Islet precursor cell (in vitro differentiated cells): ENCODE measurements around the gene NPB.

Experiments used
- DNase-seq: peaks from one replicate; pipeline ENCODE4 v3.0.0-alpha.2; 2018

Gene NPB

GRCh38 chr17:81902023-81902652 lies at the start of gene NPB:
Gene NPB (plus strand): TSS chr17:81902238. CDS start chr17:81902278, 40 bp downstream.
- no peak for DNase-seq

DNA sequence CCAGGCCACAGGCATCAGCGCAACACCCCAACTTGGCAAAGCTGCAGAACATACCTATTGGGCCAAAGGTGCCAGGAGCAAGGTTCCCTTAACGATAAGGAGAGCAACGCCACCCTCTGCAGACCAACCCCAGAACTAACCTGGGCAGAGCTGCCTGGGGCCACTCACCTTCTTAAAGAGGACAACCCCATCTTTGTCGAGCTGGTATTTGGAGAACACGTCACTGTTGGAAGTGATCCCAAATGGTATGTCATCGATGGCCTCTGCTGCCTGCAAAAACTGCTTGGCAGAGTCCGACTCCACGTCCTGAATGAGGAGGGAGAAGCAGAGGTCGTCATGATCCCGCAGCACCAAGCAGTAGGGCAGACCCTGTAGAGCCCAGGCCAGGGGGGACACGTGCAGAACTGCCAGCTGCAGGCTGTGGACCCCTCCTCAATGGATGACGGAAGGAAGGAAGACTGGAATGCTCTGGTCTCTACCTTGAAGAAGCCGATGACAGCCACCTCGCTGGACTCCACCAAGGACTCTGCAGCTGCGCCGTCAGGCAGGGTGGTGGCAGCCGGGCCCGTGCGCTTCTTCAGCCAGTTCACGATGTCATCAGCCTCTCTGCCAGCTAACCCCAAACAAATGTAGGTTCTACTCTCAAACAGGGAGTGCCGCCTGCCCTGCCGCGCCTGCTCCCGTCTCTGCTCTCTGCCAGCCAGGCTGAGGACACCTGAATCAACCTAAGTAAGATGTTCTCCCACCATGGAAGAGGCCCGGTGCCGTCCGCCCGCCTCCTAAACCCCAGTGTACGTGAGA lies 46.9 kb upstream of the NPB start:
- DNase-seq, result no peak

DNA sequence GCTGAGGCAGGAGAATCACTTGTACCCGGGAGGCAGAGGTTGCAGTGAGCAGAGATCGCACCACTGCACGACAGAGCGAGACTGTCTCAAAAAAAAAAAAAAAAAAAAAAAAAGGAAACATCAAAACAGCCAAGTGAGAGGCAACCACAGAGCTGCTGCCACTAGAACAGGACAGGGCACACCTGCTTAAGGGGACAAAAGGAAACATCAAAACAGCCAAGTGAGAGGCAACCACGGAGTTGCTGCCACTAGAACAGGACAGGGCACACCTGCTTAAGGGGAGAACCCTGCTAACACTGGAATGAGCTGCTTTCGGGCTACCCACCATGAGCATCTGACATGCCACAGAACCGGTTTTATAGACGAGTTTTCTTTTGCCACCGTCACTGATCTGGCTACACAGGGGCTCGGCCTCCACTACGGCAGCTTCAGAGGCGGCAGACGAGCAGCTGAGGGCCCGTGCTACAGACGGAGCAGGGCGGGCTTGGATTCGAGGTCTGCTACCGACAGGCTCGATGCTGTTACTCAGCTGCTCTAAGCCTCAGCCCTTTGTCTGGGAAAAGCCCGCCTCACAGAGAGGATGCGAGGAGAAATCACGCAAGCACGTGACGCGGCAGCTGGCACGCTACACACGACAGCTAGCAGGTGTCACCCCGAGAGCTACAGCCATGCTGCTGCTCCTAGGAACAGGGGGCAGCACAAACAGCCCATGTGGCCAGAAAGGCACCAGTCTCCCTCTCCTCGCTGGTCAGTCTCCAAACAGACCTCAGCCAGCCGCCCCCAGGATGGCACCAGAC lies 43.7 kb upstream of the NPB start:
- no peak for DNase-seq

GRCh38 chr17:81858967-81859905 lies 42.8 kb upstream of the NPB start:
- no peak for DNase-seq

- DNase-seq, result no peak
These were observed 41.9 kb upstream of the NPB start, which contains the start of gene P4HB for GRCh38 chr17:81859906-81860755. Gene P4HB (minus strand): TSS chr17:81860535. CDS start chr17:81860471, 64 bp downstream.

DNA sequence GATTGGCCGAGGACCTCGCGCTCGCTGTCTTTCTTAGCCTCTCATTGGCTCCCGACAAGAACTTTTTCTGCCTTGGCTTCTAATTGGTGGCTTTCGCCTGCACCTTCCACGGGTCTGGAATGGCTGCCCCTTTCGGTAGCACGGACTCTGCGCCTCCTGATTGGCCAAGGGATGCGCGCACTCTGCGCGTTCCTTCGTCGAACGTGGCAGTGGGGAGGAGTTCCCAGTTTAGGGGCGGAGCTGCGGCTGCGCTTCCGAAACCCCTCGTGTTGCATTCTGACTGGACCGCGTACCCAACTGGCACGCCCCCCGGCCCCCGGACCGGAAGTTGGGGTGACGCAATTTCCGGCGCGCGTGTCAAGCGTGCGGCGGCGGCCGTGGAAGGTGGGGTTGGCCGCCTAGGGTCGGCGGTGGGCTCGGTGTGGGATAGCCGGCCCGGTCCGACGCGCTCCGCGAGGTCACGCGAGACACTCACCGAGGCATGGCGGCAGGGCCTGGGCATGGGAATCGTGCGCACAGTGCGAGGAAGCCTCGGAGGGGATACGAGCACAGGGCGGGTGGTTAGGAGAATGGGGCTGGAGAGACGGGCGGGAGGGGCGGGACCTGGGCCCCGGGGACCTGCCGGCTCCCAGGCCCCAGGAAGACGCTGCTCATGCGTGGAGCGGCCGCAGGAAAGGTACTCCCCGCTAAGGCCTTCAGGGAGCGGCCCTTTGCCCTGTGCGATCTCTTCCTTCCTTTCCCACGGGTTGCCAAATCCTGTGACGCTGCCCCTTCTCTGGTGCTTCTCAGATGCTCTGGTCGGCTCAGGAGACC lies 41.1 kb upstream of the NPB start:
- DNase-seq, result peak; percentile 100

- DNase-seq, result no peak
These were observed 38.8 kb upstream of the NPB start for GRCh38 chr17:81863123-81863675.

DNA sequence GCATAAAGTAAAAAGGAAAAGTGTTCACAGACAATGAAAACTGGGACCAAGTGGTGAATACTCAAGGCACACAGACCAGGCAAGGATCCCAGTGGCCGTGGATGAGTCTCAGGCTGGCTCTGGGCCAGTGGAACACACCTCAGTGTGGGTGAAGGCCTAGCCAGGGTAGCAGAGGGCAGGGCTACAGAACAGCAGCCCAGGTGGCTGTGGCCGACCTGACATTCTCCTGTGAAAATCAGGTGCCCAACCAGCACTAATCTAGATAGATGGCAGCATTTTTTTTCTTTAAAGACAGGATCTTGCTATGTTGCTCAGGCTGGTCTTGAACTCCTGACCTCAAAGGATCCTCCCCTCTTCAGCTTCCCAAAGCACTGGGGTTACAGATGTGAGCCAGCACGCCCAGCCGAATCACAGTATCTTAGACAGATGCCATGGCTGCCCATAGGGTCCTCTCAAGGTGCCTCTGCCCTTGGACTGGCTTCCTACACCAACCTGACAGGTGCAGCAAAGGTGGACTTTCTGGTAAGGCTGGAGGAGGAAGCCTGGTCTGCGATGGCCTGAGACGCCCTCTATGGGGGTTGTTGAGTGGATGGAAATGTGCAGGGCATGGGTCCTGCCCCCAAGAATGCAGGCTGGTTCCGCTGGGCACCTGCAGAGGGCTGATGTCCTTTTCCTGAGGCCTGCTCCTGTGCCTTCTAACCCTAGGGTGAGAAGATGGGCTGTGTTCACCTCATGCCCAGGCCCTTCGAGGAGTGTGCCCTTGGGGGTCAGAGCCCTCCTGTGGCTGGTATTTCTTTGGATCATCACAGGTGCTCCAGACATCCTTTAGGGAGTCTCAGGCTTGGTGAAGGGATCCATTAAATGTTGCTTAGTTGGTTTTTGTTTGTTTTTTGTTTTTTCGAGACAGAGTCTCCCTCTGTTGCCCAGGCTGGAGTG lies 37.9 kb upstream of the NPB start:
- no peak for DNase-seq

GRCh38 chr17:81865358-81865732 lies 36.7 kb upstream of the NPB start:
- no peak for DNase-seq

DNA sequence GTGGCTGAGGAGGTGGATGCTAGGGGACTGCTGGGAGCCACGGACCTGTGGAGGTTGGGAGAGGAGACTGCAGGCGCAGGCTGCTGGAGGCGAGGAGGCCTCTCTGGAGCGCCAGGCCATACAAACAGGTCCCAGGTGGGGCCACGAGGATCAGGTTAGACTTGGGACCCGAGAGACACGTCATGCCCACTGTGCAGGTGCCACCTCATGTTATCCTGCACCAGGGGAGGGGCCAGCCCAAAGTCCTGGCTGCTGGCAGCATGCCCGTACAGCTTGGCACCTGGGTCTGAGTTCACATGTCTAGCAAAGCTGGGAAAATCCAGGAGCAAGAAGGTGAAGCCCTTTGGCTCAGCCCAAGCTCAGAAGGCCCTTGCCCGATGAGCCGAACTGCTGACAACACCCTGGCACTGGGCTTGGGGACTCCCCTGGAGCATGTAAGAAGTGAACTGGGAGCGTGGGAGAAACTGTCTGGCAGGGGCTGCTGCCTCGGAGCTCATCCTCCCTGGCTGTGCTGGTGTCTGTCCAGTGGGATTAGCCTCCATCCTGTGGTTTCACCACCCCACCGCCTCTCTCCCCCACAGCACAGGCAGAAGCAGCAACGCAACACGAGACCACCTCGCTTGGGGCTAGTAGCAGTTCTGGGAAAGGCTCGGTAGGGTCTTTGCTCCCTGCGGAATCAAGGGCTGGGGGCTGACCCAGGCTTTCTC lies 36.2 kb upstream of the NPB start:
- no peak for DNase-seq

- DNase-seq, result no peak
These were observed 35.4 kb upstream of the NPB start for GRCh38 chr17:81866440-81867169.

DNA sequence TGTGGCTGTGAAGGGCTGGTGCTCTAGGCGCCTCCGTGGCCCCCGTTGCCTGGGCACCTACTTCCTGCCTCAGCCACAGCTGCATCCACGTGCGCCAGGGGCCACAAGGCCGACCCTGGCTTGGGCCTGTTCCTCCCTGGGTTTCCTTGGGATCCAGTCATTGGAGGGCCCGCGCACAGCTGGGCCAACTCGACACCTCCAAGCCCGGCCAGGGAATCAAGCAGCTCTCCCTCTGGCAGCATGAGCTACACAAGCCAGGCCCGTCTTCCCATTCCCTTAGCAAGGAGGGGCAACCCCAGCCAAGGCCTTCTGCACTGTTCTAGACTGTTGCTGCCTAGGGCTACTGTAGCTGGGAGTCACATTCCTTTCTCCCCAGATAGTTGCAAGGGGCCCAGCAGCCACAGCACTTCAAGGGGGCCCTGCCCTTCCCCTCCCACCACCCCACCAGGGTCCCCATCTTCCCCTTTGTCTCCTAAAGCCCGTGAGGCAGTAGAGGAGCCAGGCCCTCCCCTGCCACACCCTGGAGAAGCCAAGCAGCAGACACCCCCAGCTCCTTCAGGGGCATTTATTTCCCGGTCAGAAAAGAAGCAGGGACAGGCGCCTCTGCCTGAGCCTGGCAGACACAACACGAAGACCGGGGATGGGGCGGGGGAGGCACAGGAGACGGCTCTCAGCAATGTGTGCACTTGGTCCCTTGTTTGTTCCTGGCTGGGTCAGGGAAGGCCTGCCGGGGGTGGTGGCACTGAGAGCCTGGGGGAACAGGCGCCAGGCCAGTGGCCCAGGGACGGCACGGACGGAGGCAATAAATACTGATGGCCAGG lies 34.7 kb upstream of the NPB start:
- DNase-seq, result peak; percentile 93

- no peak for DNase-seq
These were observed 33.9 kb upstream of the NPB start for GRCh38 chr17:81867991-81868673.

DNA sequence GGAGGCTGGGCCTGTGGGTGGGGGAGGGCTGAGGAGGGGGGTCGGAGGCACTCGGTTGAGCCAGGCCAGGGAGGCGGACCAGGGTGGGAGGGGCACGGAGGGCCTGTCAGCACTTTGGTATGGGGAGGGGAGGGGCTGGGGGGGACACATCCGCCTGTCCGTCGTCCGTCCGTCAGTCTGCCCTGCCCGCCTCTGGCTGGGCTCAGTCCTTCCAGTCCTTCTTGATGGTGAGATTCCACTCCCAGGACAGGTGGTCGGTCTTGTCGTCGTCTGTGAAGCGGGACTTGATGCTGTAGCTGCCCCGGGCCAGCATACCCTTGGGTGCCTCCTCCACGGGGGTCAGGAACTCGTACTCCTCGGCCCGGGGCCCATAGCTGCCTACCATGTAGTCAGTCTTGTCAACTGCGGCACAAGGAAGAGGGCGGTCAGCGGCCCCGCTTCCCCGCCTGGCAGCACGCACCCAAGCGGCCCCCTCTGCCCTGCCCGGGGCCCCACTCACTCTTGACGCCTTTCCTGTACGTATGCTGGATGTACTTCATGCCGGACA lies 33.3 kb upstream of the NPB start:
- DNase-seq, result peak; percentile 98

DNA sequence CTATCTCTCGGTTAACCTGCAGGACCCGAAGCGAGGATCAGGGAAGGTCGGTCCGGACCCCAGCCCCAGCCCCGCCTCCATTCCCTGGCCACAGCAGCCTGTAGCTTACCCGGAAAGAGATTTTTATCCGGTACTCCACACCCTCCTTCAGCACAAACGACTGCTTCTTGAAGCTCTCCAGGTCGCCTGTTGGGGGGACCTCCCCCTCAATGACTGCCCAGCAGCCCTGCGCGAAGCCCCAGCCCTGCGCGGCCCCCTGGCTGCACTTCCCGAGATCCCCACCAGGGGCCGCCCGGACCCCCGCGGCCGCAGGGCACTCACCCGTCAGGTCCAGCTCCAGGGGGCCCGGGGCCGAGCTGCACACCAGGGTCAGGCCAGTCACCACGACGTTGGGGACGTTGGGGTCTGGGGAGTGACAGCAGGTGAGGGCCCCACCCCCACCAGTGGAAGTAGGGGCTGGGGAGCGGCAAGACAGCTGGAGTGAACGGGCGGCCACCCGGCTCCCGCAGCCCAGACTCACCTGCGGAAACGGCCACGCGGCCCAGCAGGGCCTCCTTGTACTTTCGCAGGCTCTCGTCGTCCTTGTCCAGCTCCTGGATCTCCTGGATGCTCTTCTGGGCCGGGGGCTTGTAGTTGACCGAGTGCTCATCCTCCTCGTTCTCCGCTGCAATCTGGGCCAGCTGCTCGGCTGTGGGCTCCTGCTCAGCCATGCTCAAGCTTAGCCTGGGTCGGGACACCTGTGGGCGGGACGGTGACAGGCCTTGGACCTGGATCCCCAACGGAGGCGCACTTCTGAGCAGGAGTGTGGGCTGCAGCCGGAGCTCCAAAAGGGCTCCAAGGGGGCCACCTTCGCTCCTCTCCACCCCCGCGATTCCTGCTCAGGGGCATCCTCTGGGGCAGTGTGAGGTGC lies 32.6 kb upstream of the NPB start:
- DNase-seq, result peak; percentile 87
